HepG2 (cell line): ENCODE results near the gene IFI35. TPM values are rescaled to one million over a fixed set of nuclear protein-coding genes. Genes with fewer than 3 reads are reported as not detected.
A peak's percentile ranks its signal among the peaks of the same experiment; 100 is the strongest.

ENCODE experiments used
- CREM ChIP-seq, 2 experiments: sonication (generic) in 1 of 2; formaldehyde crosslinking in 1 of 2; IDR thresholded peaks; 2 replicates each; pipeline versions ENCODE4 v1.4.0 to v1.6.1; 2016 to 2020; ENCODE audit warnings: antibody characterized with exemption in 1 of 2, mild to moderate bottlenecking in 1 of 2, missing genetic modification reagents in 1 of 2
- FOXK2 ChIP-seq: fragments of 450-650 bp; IDR thresholded peaks from 2 replicates; pipeline ENCODE4 v1.6.1; 2016
- HCFC1 ChIP-seq: fragments of 150-350 bp; IDR thresholded peaks from 2 replicates; pipeline ENCODE4 v1.6.1; 2014; ENCODE audit warnings: low read depth, low read length
- HHEX ChIP-seq: IDR thresholded peaks from 2 replicates; pipeline ENCODE4 v1.6.1; 2016; ENCODE audit warnings: control low read depth
- HNF4A ChIP-seq: sonication (generic); formaldehyde crosslinking; IDR thresholded peaks from 2 replicates; pipeline ENCODE4 v1.4.0; 2020; ENCODE audit warnings: missing genetic modification reagents
- KLF16 ChIP-seq, 2 experiments: sonication (generic) in 1 of 2; formaldehyde crosslinking in 1 of 2; IDR thresholded peaks; 2 replicates each; pipeline versions ENCODE4 v1.6.1 to v1.8.0; 2016 to 2023; ENCODE audit warnings: missing genetic modification reagents in 2 of 2, missing compliant biosample characterization in 1 of 2
- MYNN ChIP-seq: sonication (generic); formaldehyde crosslinking; IDR thresholded peaks from 2 replicates; pipeline ENCODE4 v1.4.0; 2020; ENCODE audit warnings: mild to moderate bottlenecking, low read depth, missing genetic modification reagents
- NFAT5 ChIP-seq: sonication (generic); formaldehyde crosslinking; IDR thresholded peaks from 2 replicates; pipeline ENCODE4 v1.4.0; 2020; ENCODE audit warnings: missing genetic modification reagents
- PAXIP1 ChIP-seq: sonication (generic); formaldehyde crosslinking; conservative IDR thresholded peaks from 2 replicates; pipeline ENCODE4 v1.4.0; 2020; ENCODE audit warnings: mild to moderate bottlenecking, missing genetic modification reagents, moderate library complexity
- SAP130 ChIP-seq: IDR thresholded peaks from 2 replicates; pipeline ENCODE4 v1.6.1; 2016; ENCODE audit warnings: low read depth
- STAG1 ChIP-seq: sonication (generic); formaldehyde crosslinking; IDR thresholded peaks from 2 replicates; pipeline ENCODE4 v1.4.0; 2020; ENCODE audit warnings: missing genetic modification reagents
- TGIF2 ChIP-seq: IDR thresholded peaks from 2 replicates; pipeline ENCODE4 v1.6.1; 2016; ENCODE audit warnings: control low read depth, missing compliant biosample characterization
- TRAFD1 ChIP-seq: sonication (generic); formaldehyde crosslinking; IDR thresholded peaks from 2 replicates; pipeline ENCODE4 v1.5.1; 2020; ENCODE audit warnings: missing genetic modification reagents, mild to moderate bottlenecking, borderline replicate concordance
- TRIM22 ChIP-seq: fragments of 450-650 bp; IDR thresholded peaks from 2 replicates; pipeline ENCODE4 v1.6.1; 2017
- ZNF10 ChIP-seq: sonication (generic); formaldehyde crosslinking; IDR thresholded peaks from 2 replicates; pipeline ENCODE4 v1.4.0; 2020; ENCODE audit warnings: mild to moderate bottlenecking, low read depth, missing genetic modification reagents, borderline replicate concordance
- ZNF30 ChIP-seq: sonication (generic); formaldehyde crosslinking; IDR thresholded peaks from 2 replicates; pipeline ENCODE4 v1.5.0; 2020; ENCODE audit warnings: mild to moderate bottlenecking, missing genetic modification reagents
- ZNF317 ChIP-seq: sonication (generic); formaldehyde crosslinking; IDR thresholded peaks from 2 replicates; pipeline ENCODE4 v1.5.0; 2020; ENCODE audit warnings: mild to moderate bottlenecking, missing genetic modification reagents
- ZNF7 ChIP-seq: IDR thresholded peaks from 2 replicates; pipeline ENCODE4 v1.6.1; 2016; ENCODE audit warnings: missing biosample characterization, missing genetic modification reagents
- ZNF724P ChIP-seq: sonication (generic); formaldehyde crosslinking; IDR thresholded peaks from 2 replicates; pipeline ENCODE4 v1.8.0; 2022; ENCODE audit warnings: missing genetic modification reagents, borderline replicate concordance
- ZNF780A ChIP-seq: sonication (generic); formaldehyde crosslinking; IDR thresholded peaks from 2 replicates; pipeline ENCODE4 v1.8.0; 2022; ENCODE audit warnings: mild to moderate bottlenecking, missing genetic modification reagents, moderate library complexity
- ZNF782 ChIP-seq: sonication (generic); formaldehyde crosslinking; IDR thresholded peaks from 2 replicates; pipeline ENCODE4 v1.4.0; 2020; ENCODE audit warnings: missing genetic modification reagents, mild to moderate bottlenecking, borderline replicate concordance
- polyA plus RNA-seq, 8 experiments: library from polyadenylated mRNA; depleted of rRNA in 3 of 8; stranded (reverse) in 7 of 8; unstranded in 1 of 8; fragments of >200 nt; fragmentation: Illumina TruSeq in 4 of 8; extraction: Trizol in 4 of 8; gene quantifications; 2 replicates each; pipeline versions ENCODE4 v1.2.1 to v1.2.3, GENCODE V29; 2011 to 2016; ENCODE audit warnings: low read depth in 4 of 8, missing spikeins in 1 of 8, mixed read lengths in 1 of 8; ENCODE audit not compliant: insufficient read depth in 1 of 8
- total RNA-seq, 5 experiments: library from RNA; depleted of rRNA; stranded (reverse); fragments of >200 nt; fragmentation: Illumina TruSeq; extraction: Trizol; gene quantifications; 2 replicates each; pipeline ENCODE4 v1.2.3, GENCODE V29; 2016; ENCODE audit warnings: low read depth in 1 of 5

IFI35 gene
- total and polyA plus RNA-seq, 2 of the 13 experiments (the other 11 are each of a cell fraction or from before 2014, with no cell fraction given): 28.9 to 38.1 TPM

- TF ChIP-seq PAXIP1 (CRISPR knock-in tag) (0 out of 2 replicates have a peak, but pooled peaks have one; percentile 31), STAG1 (CRISPR knock-in tag) (no peak), ZNF724P (no peak), ZNF317 (no peak), ZNF780A (CRISPR knock-in tag) (no peak), FOXK2 (no peak), ZNF30 (CRISPR knock-in tag) (no peak), SAP130 (CRISPR knock-in tag) (peak; percentile 44; the same call in 1 of the 2 replicates), HHEX (no peak), HCFC1 (no peak), ZNF782 (CRISPR knock-in tag) (no peak), CREM (IDR thresholded peaks at IDR 0.05) (no peak), CREM (CRISPR knock-in tag; IDR thresholded peaks at IDR 0.05) (no peak), NFAT5 (CRISPR knock-in tag) (no peak), TRIM22 (no peak), KLF16 (CRISPR knock-in tag; IDR thresholded peaks at IDR 0.05) (no peak), ZNF7 (CRISPR knock-in tag) (no peak), HNF4A (CRISPR knock-in tag) (peak; percentile 57), TRAFD1 (CRISPR knock-in tag) (no peak), TGIF2 (CRISPR knock-in tag) (no peak), ZNF10 (CRISPR knock-in tag) (no peak), MYNN (no peak)
Measured at GRCh38 chr17:42975265-42975664, 31.3 kb upstream of the IFI35 start (continued).
